ENCODE results near the gene RGS6. TPM values are rescaled to one million over a fixed set of nuclear protein-coding genes. Genes with fewer than 3 reads are reported as not detected.

The RGS6 gene
- total RNA-seq, 2 experiments from 2014 or later, result not detected

DNA sequence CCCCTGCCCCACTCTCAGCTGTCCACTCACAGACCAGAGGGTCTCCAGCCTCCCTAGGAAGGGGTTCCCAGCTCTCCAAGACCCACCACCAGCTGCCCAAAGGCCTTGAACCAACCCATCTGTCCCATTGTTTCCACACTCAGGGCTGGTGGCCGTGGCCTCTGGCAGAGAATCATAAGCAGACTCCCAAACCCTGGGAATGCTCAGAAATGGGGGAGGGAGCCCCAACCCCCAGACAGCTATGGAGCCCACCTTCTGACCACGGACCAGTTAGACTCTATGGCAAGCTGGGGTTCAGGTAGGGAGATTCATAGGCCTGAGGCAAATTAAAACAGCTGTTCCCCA is 681.7 kb downstream of the RGS6 start:
- H3K36me3 Mint-ChIP-seq (ENCODE audit: low read depth), result no peaks in the 10 kb centered on the region
- intact Hi-C loops (cut with DNase I, micrococcal nuclease), result no loop called here
- no peak for DNase-seq
- ChIA-PET POLR2A (no interaction called here), CTCF (no interaction called here)
- Histone ChIP-seq H3K27ac (ENCODE audit: low read depth in 1 of 2, low read length in 2 of 2) (no peak overlapping the region), H3K27me3 (ENCODE audit: control insufficient read depth in 1 of 2, insufficient read depth in 2 of 2, low read length in 2 of 2) (no peaks in the 10 kb centered on the region), H3K9me3 (ENCODE audit: control insufficient read depth in 1 of 2, insufficient read depth in 1 of 2, low read length in 2 of 2) (peaks cover 0 to 6% of the 10 kb centered on the region in 2 experiments), H3K4me3 (ENCODE audit: low read length) (no peak overlapping the region), H3K4me1 (ENCODE audit: insufficient read depth, low read length) (no peaks in the 10 kb centered on the region), H3K36me3 (ENCODE audit: insufficient read depth, low read length) (no peaks in the 10 kb centered on the region)
- H3K4me1 Mint-ChIP-seq (ENCODE audit: low read depth), result no peaks in the 10 kb centered on the region
- H3K27me3 Mint-ChIP-seq, result no peaks in the 10 kb centered on the region
- H3K9me3 Mint-ChIP-seq, result no peaks in the 10 kb centered on the region
- H3K4me3 Mint-ChIP-seq, result no peak overlapping the region
- no peak overlapping the region for H3K27ac Mint-ChIP-seq
- no peak for ATAC-seq (ENCODE audit: poor library complexity)
- TF ChIP-seq, protein P1, sequence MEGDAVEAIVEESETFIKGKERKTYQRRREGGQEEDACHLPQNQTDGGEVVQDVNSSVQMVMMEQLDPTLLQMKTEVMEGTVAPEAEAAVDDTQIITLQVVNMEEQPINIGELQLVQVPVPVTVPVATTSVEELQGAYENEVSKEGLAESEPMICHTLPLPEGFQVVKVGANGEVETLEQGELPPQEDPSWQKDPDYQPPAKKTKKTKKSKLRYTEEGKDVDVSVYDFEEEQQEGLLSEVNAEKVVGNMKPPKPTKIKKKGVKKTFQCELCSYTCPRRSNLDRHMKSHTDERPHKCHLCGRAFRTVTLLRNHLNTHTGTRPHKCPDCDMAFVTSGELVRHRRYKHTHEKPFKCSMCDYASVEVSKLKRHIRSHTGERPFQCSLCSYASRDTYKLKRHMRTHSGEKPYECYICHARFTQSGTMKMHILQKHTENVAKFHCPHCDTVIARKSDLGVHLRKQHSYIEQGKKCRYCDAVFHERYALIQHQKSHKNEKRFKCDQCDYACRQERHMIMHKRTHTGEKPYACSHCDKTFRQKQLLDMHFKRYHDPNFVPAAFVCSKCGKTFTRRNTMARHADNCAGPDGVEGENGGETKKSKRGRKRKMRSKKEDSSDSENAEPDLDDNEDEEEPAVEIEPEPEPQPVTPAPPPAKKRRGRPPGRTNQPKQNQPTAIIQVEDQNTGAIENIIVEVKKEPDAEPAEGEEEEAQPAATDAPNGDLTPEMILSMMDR (IDR thresholded peaks at IDR 0.05), result no peak

DNA sequence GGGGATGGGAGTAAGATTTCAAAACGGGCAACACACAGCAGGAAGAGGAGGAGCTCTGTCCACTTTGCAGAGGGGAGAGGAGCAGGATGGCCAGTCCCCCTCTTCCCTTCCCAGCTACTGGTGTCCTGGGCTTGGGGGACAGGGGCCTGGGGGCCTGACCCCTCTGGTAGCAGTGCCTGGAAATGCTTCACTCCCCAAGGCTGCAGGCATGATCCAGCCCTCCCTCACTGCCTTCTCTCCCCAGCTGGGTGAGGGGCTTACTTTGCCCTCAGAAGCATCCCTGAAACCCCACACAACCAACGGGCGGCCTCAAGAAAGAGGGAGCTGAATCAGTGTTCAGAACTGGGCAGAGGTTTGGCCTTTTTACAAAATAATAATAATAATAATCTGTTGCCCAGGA is 682.1 kb downstream of the RGS6 start:
- DNase-seq, result no peak

DNA sequence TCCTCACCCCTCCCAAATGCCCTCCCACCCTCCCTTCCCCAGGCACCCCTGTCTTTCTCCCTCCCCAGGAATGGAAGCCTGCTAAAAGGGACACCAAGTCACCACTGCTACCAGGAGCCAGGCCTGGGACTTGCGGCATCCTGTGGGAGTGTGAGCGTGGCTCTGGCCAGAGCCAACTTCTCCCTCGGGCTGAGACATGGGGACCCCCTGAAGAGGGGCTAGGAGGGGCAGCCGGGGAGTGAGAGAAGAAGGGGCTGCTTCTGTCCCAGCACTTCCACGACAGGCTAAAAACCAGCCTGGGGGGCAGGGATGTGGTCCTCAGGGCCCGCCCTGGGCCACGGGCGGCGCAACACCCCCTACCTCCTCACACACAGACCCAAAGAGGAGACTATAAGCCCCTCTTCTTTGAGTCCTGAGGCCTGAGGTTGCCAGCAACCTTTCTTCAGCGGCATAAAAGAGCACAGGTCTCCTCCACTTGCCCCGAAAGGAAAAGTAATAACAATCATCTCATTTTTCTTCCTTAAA is 682.7 kb downstream of the RGS6 start:
- H3K36me3 Mint-ChIP-seq (ENCODE audit: low read depth), result no peaks in the 10 kb centered on the region
- DNase-seq (no peak), ATAC-seq (ENCODE audit: poor library complexity) (no peak)
- no peak overlapping the region for H3K4me3 Mint-ChIP-seq
- Histone ChIP-seq H3K4me3 (ENCODE audit: low read length) (no peak overlapping the region), H3K4me1 (ENCODE audit: insufficient read depth, low read length) (no peaks in the 10 kb centered on the region), H3K36me3 (ENCODE audit: insufficient read depth, low read length) (no peaks in the 10 kb centered on the region), H3K27me3 (ENCODE audit: control insufficient read depth in 1 of 2, insufficient read depth in 2 of 2, low read length in 2 of 2) (no peaks in the 10 kb centered on the region), H3K9me3 (ENCODE audit: control insufficient read depth in 1 of 2, insufficient read depth in 1 of 2, low read length in 2 of 2) (peaks cover 0 to 6% of the 10 kb centered on the region in 2 experiments), H3K27ac (ENCODE audit: low read depth in 1 of 2, low read length in 2 of 2) (no peak overlapping the region)
- no peaks in the 10 kb centered on the region for H3K9me3 Mint-ChIP-seq
- intact Hi-C loops (cut with DNase I, micrococcal nuclease), result no loop called here
- ChIA-PET POLR2A (no interaction called here), CTCF (no interaction called here)
- no peaks in the 10 kb centered on the region for H3K4me1 Mint-ChIP-seq (ENCODE audit: low read depth)
- no peaks in the 10 kb centered on the region for H3K27me3 Mint-ChIP-seq
- TF ChIP-seq, protein P1 (IDR thresholded peaks at IDR 0.05), result no peak
- no peak overlapping the region for H3K27ac Mint-ChIP-seq

More for the DNA sequence above, 682.1 kb downstream of the RGS6 start:
- no peaks in the 10 kb centered on the region for H3K36me3 Mint-ChIP-seq (ENCODE audit: low read depth)
- H3K4me1 Mint-ChIP-seq (ENCODE audit: low read depth), result no peaks in the 10 kb centered on the region
- no peaks in the 10 kb centered on the region for H3K36me3 ChIP-seq (ENCODE audit: insufficient read depth, low read length)
- TF ChIP-seq, protein P1 (IDR thresholded peaks at IDR 0.05), result no peak
- H3K9me3 Mint-ChIP-seq, result no peaks in the 10 kb centered on the region
- H3K27ac ChIP-seq (ENCODE audit: low read depth in 1 of 2, low read length in 2 of 2), result no peak overlapping the region
- no peak overlapping the region for H3K27ac Mint-ChIP-seq
- no peaks in the 10 kb centered on the region for H3K27me3 ChIP-seq (ENCODE audit: control insufficient read depth in 1 of 2, insufficient read depth in 2 of 2, low read length in 2 of 2)
- ATAC-seq (ENCODE audit: poor library complexity), result no peak
- H3K4me3 ChIP-seq (ENCODE audit: low read length), result no peak overlapping the region
- peaks cover 0 to 6% of the 10 kb centered on the region in 2 experiments for H3K9me3 ChIP-seq (ENCODE audit: control insufficient read depth in 1 of 2, insufficient read depth in 1 of 2, low read length in 2 of 2)
- no peaks in the 10 kb centered on the region for H3K27me3 Mint-ChIP-seq
- POLR2A ChIA-PET, result no interaction called here
- no peaks in the 10 kb centered on the region for H3K4me1 ChIP-seq (ENCODE audit: insufficient read depth, low read length)
- intact Hi-C loops (cut with DNase I, micrococcal nuclease), result no loop called here
- CTCF ChIA-PET, result no interaction called here
- no peak overlapping the region for H3K4me3 Mint-ChIP-seq

Data from CD4-positive, alpha-beta T cell (primary cell).